Upper lobe of right lung (tissue), 1 donor: Measurements from ENCODE around the gene A2M. TPM values are rescaled to one million over a fixed set of nuclear protein-coding genes. Genes with fewer than 3 reads are reported as not detected.

ENCODE experiments used
- ATAC-seq: fragments of 200-7000 bp; cut with Tn5 transposase; one replicate; pipeline ENCODE4 v1.9.1; 2020; ENCODE audit warnings: mild to moderate bottlenecking, moderate library complexity
- DNase-seq: peaks from one replicate; pipeline ENCODE4 v3.0.0-alpha.2; 2020
- H3K27ac ChIP-seq: fragments of 200-600 bp; one replicate; pipeline ENCODE4 v1.8.0; 2022
- H3K27me3 ChIP-seq: fragments of 200-600 bp; one replicate; pipeline ENCODE4 v1.8.0; 2022; ENCODE audit warnings: mild to moderate bottlenecking
- H3K36me3 ChIP-seq: fragments of 200-600 bp; one replicate; pipeline ENCODE4 v1.8.0; 2022
- H3K4me1 ChIP-seq: fragments of 200-600 bp; one replicate; pipeline ENCODE4 v1.8.0; 2022
- H3K4me3 ChIP-seq: fragments of 200-600 bp; one replicate; pipeline ENCODE4 v1.8.0; 2022; ENCODE audit warnings: mild to moderate bottlenecking
- H3K9me3 ChIP-seq: fragments of 200-600 bp; one replicate; pipeline ENCODE4 v1.8.0; 2022
- CTCF ChIP-seq: fragments of 200-600 bp; IDR thresholded peaks from one replicate; pipeline ENCODE4 v1.8.0; 2022; ENCODE audit warnings: antibody characterized with exemption
- intact Hi-C: fragments of 100-400 bp; cut with DNase I; formaldehyde crosslinking; loops from one replicate; pipeline ENCODE4 v1.11.0; 2022
- total RNA-seq: library from RNA; stranded (reverse); fragmentation: NEBNext Ultra II Directional; extraction: Animal tissue kit (Norgen Biotek cat#: 25700); gene quantifications from one replicate; pipeline ENCODE4 v1.2.1, GENCODE V29; 2021
- donor health status: DM: no; HTN: yes; CAD: no; lungs with severe emphysema.

Gene A2M
- total RNA-seq, 1 donor from 2014 or later: 2,772 TPM

- no peak for TF ChIP-seq CTCF
- peak; percentile 94 for DNase-seq
These were observed 50.7 kb downstream of the A2M start for GRCh38 chr12:9064815-9065606.

GRCh38 chr12:9064201-9064814, 51.4 kb downstream of the A2M start:
- Histone ChIP-seq H3K27ac (peak overlapping the region; percentile 98), H3K36me3 (peaks cover 27% of the 10 kb centered on the region), H3K4me1 (peaks cover 13% of the 10 kb centered on the region), H3K9me3 (no peaks in the 10 kb centered on the region), H3K4me3 (peak overlapping the region; percentile 90), H3K27me3 (no peaks in the 10 kb centered on the region)
- DNase-seq (peak; percentile 83), ATAC-seq (peak; percentile 83)
- intact Hi-C loops: no loop called here
- TF ChIP-seq CTCF: peak; percentile 58

More at GRCh38 chr12:9064815-9065606, 50.7 kb downstream of the A2M start:
- ATAC-seq: peak; percentile 93
- intact Hi-C loops: no loop called here
- H3K4me3 ChIP-seq: peak overlapping the region; percentile 90
- no peaks in the 10 kb centered on the region for H3K9me3 ChIP-seq
- peaks cover 34% of the 10 kb centered on the region for H3K36me3 ChIP-seq
- H3K27me3 ChIP-seq: no peaks in the 10 kb centered on the region
- H3K27ac ChIP-seq: peak overlapping the region; percentile 98
- peaks cover 13% of the 10 kb centered on the region for H3K4me1 ChIP-seq

GRCh38 chr12:9052610-9053009, 63.1 kb downstream of the A2M start:
- no peaks in the 10 kb centered on the region for H3K9me3 ChIP-seq
- ATAC-seq: no peak
- intact Hi-C loops: no loop called here

GRCh38 chr12:9051158-9051550, 64.6 kb downstream of the A2M start:
- no peak overlapping the region for H3K4me3 ChIP-seq
- no peak overlapping the region for H3K27ac ChIP-seq
- H3K4me1 ChIP-seq: no peaks in the 10 kb centered on the region
- no peaks in the 10 kb centered on the region for H3K27me3 ChIP-seq
- ATAC-seq (peak; percentile 58), DNase-seq (no peak)
- no peak for TF ChIP-seq CTCF
- H3K9me3 ChIP-seq: no peaks in the 10 kb centered on the region
- no peaks in the 10 kb centered on the region for H3K36me3 ChIP-seq
- intact Hi-C loops: no loop called here

More at GRCh38 chr12:9052610-9053009, 63.1 kb downstream of the A2M start:
- TF ChIP-seq CTCF: no peak
- DNase-seq: no peak
- Histone ChIP-seq H3K27me3 (no peaks in the 10 kb centered on the region), H3K4me3 (no peak overlapping the region), H3K36me3 (no peaks in the 10 kb centered on the region), H3K27ac (no peak overlapping the region), H3K4me1 (no peaks in the 10 kb centered on the region)

GRCh38 chr12:9050521-9051157, 65.1 kb downstream of the A2M start:
- no peak for DNase-seq
- Histone ChIP-seq H3K4me3 (no peak overlapping the region), H3K27me3 (no peaks in the 10 kb centered on the region), H3K36me3 (no peaks in the 10 kb centered on the region), H3K9me3 (no peaks in the 10 kb centered on the region), H3K4me1 (no peaks in the 10 kb centered on the region), H3K27ac (no peak overlapping the region)
- no peak for TF ChIP-seq CTCF
- intact Hi-C loops: no loop called here
- ATAC-seq: peak; percentile 24
